ENCODE data around the gene RASSF3.
A peak's percentile ranks its signal among the peaks of the same experiment; 100 is the strongest.

Gene RASSF3

GRCh38 chr12:64736771-64737170 is 126.5 kb downstream of the RASSF3 start:
- DNase-seq (ENCODE audit: low read depth in 1 of 2, low spot score in 1 of 2): no peak
- no peak for TF ChIP-seq REST (IDR thresholded peaks at IDR 0.05; ENCODE audit: insufficient replicate concordance, low read depth)
- TF ChIP-seq CTCF (IDR thresholded peaks at IDR 0.05; ENCODE audit: insufficient read depth, low read length): no peak
- TF ChIP-seq POLR2AphosphoS5 (IDR thresholded peaks at IDR 0.05; ENCODE audit: low read depth): no peak
- no peak for TF ChIP-seq GABPA (IDR thresholded peaks at IDR 0.05; ENCODE audit: low read depth)
- TF ChIP-seq SPI1 (IDR thresholded peaks at IDR 0.05; ENCODE audit: borderline replicate concordance, low read depth): no peak
- no peak overlapping the region for H3K4me3 ChIP-seq (replicated peaks; ENCODE audit: insufficient read depth, low read length)
- H3K27ac ChIP-seq (replicated peaks): no peak overlapping the region
- no peaks in the 10 kb centered on the region for H3K27me3 ChIP-seq (ENCODE audit: insufficient read depth, poor library complexity, severe bottlenecking)

- no peak for TF ChIP-seq CTCF (IDR thresholded peaks at IDR 0.05; ENCODE audit: insufficient read depth, low read length)
- TF ChIP-seq POLR2AphosphoS5 (IDR thresholded peaks at IDR 0.05; ENCODE audit: low read depth): no peak
- no peak for TF ChIP-seq GABPA (IDR thresholded peaks at IDR 0.05; ENCODE audit: low read depth)
- TF ChIP-seq SPI1 (IDR thresholded peaks at IDR 0.05; ENCODE audit: borderline replicate concordance, low read depth): no peak
- no peak for TF ChIP-seq REST (IDR thresholded peaks at IDR 0.05; ENCODE audit: insufficient replicate concordance, low read depth)
- Histone ChIP-seq H3K27me3 (ENCODE audit: insufficient read depth, poor library complexity, severe bottlenecking) (no peaks in the 10 kb centered on the region), H3K4me3 (replicated peaks; ENCODE audit: insufficient read depth, low read length) (no peak overlapping the region), H3K27ac (replicated peaks) (no peak overlapping the region)
- no peak for DNase-seq (ENCODE audit: low read depth in 1 of 2, low spot score in 1 of 2)
Observed at GRCh38 chr12:64737539-64737938, 127.2 kb downstream of the RASSF3 start.

GRCh38 chr12:64739778-64740177 is 129.5 kb downstream of the RASSF3 start:
- Histone ChIP-seq H3K27ac (replicated peaks) (peak overlapping the region; percentile 59), H3K27me3 (ENCODE audit: insufficient read depth, poor library complexity, severe bottlenecking) (no peaks in the 10 kb centered on the region), H3K4me3 (replicated peaks; ENCODE audit: insufficient read depth, low read length) (no peak overlapping the region)
- DNase-seq (ENCODE audit: low read depth in 1 of 2, low spot score in 1 of 2): no peak
- TF ChIP-seq CTCF (IDR thresholded peaks at IDR 0.05; ENCODE audit: insufficient read depth, low read length): no peak
- no peak for TF ChIP-seq GABPA (IDR thresholded peaks at IDR 0.05; ENCODE audit: low read depth)
- TF ChIP-seq POLR2AphosphoS5 (IDR thresholded peaks at IDR 0.05; ENCODE audit: low read depth): no peak
- no peak for TF ChIP-seq REST (IDR thresholded peaks at IDR 0.05; ENCODE audit: insufficient replicate concordance, low read depth)
- no peak for TF ChIP-seq SPI1 (IDR thresholded peaks at IDR 0.05; ENCODE audit: borderline replicate concordance, low read depth)

Data from HL-60 (cell line).